ENCODE data around the gene RIPOR3.

DNA sequence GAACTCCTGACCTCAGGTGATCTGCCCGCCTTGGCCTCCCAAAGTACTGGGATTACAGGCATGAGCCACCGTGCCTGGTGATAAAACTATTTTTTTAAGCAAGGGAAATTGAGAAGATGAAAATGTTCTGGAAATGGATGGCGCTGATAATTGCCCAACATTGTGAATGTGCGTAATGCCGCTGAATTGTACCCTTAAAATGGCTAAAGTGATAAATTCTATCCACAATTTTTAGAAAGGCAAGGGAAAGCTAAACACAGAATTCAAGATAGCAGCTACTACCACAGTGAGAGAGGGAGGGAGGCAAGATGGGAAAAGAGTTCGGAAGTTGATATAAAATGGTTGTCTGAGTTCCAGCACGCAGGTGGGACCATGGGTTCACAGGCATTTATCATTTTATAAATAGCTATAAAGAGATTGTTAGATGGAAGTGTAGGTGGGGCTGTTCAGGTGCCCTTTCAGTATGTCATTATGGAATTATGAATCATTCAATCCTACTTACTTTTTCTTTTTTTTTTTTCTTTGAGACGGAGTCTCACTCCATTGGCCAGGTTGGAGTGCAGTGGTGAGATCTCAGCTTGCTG is 8.3 kb downstream of the RIPOR3 start:
- TF ChIP-seq CTCF (IDR thresholded peaks at IDR 0.05) (no peak), POLR2A (IDR thresholded peaks at IDR 0.05) (no peak)
